K562 (cell line): Measurements from ENCODE around the gene TMC8. TPM values are rescaled to one million over a fixed set of nuclear protein-coding genes. Genes with fewer than 3 reads are reported as not detected.
A peak's percentile ranks its signal among the peaks of the same experiment; 100 is the strongest.

ENCODE experiments used
- CBFA2T2 ChIP-seq: fragments of 450-650 bp; conservative IDR thresholded peaks from 2 replicates; pipeline ENCODE4 v1.6.1; 2017; ENCODE audit warnings: mild to moderate bottlenecking
- EGR1 ChIP-seq: fragments of 450-650 bp; conservative IDR thresholded peaks from 2 replicates; pipeline ENCODE4 v1.6.1; 2017; ENCODE audit warnings: mild to moderate bottlenecking
- HDAC2 ChIP-seq: fragments of 450-650 bp; IDR thresholded peaks from 2 replicates; pipeline ENCODE4 v1.6.1; 2016; ENCODE audit warnings: mild to moderate bottlenecking
- HDGF ChIP-seq: fragments of 450-650 bp; IDR thresholded peaks from 2 replicates; pipeline ENCODE4 v1.6.1; 2016
- KDM5B ChIP-seq: fragments of 200-600 bp; sonication (generic); IDR thresholded peaks from 2 replicates; pipeline ENCODE4 v1.6.1; 2012; ENCODE audit warnings: low read depth, mild to moderate bottlenecking, moderate library complexity, low read length, control low read depth, inconsistent platforms; ENCODE audit not compliant: insufficient replicate concordance
- NCOA6 ChIP-seq: fragments of 450-650 bp; IDR thresholded peaks from 2 replicates; pipeline ENCODE4 v1.6.1; 2017; ENCODE audit warnings: mild to moderate bottlenecking
- NFIC ChIP-seq: fragments of 450-650 bp; IDR thresholded peaks from 2 replicates; pipeline ENCODE4 v1.6.1; 2017; ENCODE audit warnings: mild to moderate bottlenecking, inconsistent platforms
- PHTF2 ChIP-seq: fragments of 250-450 bp; sonication (Bioruptor Pico); IDR thresholded peaks from 2 replicates; pipeline ENCODE4 v1.5.0; 2021; ENCODE audit warnings: mild to moderate bottlenecking
- POLR2A ChIP-seq: fragments of 450-650 bp; conservative IDR thresholded peaks from 2 replicates; pipeline ENCODE4 v1.6.1; 2016
- POLR3G ChIP-seq: IDR thresholded peaks from 2 replicates; pipeline ENCODE4 v1.6.1; 2011; ENCODE audit not compliant: insufficient read length, insufficient replicate concordance; ENCODE audit errors: extremely low read depth
- SIN3B ChIP-seq: fragments of 450-650 bp; IDR thresholded peaks from 2 replicates; pipeline ENCODE4 v1.6.1; 2017; ENCODE audit warnings: low read depth, mild to moderate bottlenecking, moderate library complexity
- SMARCA5 ChIP-seq: fragments of 450-650 bp; IDR thresholded peaks from 2 replicates; pipeline ENCODE4 v1.6.1; 2016
- TEAD4 ChIP-seq, 2 experiments: sonication (generic) in 1 of 2; formaldehyde crosslinking in 1 of 2; IDR thresholded peaks; 2 replicates each; pipeline versions ENCODE4 v1.6.1 to v1.8.0; 2012 to 2022; ENCODE audit warnings: borderline replicate concordance in 1 of 2, inconsistent platforms in 1 of 2, low read length in 1 of 2, mild to moderate bottlenecking in 1 of 2, missing genetic modification reagents in 1 of 2
- ZNF354B ChIP-seq: fragments of 250-450 bp; sonication (Bioruptor Pico); IDR thresholded peaks from 2 replicates; pipeline ENCODE4 v1.4.0; 2020
- polyA plus RNA-seq, 8 experiments: library from polyadenylated mRNA; depleted of rRNA in 4 of 8; stranded (reverse) in 5 of 8; unstranded in 3 of 8; fragments of >200 nt; fragmentation: Nextera tagmentation in 2 of 8; fragmentation: Illumina TruSeq in 1 of 8; extraction: Ambion mirVana in 2 of 8; extraction: Trizol in 1 of 8; gene quantifications; 2 replicates each; pipeline versions ENCODE4 v1.2.1 to v1.2.3, GENCODE V29; 2011 to 2014; ENCODE audit warnings: inconsistent platforms in 1 of 8, missing spikeins in 1 of 8
- total RNA-seq, 7 experiments: library from RNA; depleted of rRNA in 6 of 7; stranded (reverse); fragments of >200 nt in 6 of 7; fragmentation: Illumina TruSeq in 2 of 7; extraction: Trizol in 2 of 7; gene quantifications; 2 replicates each; pipeline versions ENCODE4 v1.2.1 to v1.2.3, GENCODE V29; 2011 to 2021; ENCODE audit warnings: low replicate concordance in 1 of 7
- TF ChIP-seq, protein P1 (sequence below): fragments of 450-650 bp; IDR thresholded peaks from 2 replicates; pipeline ENCODE4 v1.6.1; 2016; ENCODE audit warnings: low read depth
- TF ChIP-seq, protein P2 (sequence below): sonication (generic); formaldehyde crosslinking; IDR thresholded peaks from 2 replicates; pipeline ENCODE4 v1.8.1; 2023; ENCODE audit warnings: missing genetic modification reagents, mild to moderate bottlenecking, borderline replicate concordance

TMC8 gene
- total and polyA plus RNA-seq, 9 of the 15 experiments (the other 6 are each of a cell fraction or from before 2014, with no cell fraction given) = 0.13 to 10.9 (median 2.8) TPM

DNA sequence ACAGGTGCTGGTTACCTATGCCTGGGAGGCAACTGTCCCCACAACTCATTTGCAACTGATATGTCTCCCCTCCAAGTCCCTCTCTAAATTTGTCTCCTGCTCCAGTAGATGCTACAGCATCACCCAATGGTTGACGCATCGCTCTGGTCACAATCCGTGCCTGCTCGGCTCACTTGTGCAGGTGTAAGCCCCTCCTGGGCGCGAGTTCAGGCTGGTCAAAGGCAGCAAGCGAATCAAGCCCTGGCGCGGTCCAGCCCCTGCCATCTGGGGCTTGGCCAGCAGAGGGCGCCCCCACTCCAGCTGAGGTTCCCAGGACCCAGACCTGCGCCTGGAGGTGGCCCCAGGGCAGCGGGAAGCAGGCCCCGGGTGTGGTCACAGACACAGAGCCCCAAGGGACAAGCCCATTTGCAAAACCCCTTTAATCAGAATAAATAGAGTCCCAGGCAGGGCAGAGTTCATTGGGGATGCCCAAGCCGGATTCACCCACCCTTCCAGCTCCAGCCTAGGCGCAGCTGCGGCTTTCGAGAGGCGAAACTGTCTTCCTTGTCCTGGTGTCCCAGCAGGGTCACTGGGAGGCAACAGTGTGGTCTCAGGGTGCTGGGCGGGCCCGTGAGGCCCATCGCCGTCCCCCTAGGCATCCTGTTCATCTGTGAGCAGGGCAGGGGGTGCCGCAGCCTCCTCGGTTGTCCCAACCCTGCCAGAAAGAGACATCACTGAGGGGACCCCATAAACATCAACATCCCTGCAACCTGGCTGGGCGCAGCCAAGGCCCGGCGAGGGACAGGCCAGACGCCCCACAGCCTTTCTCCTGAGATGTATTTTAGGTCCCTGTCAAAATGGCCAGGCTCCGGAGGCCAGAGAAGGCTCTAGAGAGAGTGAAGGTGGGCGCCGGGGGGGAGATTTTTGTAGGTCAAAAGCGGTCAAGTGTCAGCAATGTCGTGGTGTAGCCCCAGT, 17.8 kb upstream of the TMC8 start (continued):
- TF ChIP-seq, protein P1, sequence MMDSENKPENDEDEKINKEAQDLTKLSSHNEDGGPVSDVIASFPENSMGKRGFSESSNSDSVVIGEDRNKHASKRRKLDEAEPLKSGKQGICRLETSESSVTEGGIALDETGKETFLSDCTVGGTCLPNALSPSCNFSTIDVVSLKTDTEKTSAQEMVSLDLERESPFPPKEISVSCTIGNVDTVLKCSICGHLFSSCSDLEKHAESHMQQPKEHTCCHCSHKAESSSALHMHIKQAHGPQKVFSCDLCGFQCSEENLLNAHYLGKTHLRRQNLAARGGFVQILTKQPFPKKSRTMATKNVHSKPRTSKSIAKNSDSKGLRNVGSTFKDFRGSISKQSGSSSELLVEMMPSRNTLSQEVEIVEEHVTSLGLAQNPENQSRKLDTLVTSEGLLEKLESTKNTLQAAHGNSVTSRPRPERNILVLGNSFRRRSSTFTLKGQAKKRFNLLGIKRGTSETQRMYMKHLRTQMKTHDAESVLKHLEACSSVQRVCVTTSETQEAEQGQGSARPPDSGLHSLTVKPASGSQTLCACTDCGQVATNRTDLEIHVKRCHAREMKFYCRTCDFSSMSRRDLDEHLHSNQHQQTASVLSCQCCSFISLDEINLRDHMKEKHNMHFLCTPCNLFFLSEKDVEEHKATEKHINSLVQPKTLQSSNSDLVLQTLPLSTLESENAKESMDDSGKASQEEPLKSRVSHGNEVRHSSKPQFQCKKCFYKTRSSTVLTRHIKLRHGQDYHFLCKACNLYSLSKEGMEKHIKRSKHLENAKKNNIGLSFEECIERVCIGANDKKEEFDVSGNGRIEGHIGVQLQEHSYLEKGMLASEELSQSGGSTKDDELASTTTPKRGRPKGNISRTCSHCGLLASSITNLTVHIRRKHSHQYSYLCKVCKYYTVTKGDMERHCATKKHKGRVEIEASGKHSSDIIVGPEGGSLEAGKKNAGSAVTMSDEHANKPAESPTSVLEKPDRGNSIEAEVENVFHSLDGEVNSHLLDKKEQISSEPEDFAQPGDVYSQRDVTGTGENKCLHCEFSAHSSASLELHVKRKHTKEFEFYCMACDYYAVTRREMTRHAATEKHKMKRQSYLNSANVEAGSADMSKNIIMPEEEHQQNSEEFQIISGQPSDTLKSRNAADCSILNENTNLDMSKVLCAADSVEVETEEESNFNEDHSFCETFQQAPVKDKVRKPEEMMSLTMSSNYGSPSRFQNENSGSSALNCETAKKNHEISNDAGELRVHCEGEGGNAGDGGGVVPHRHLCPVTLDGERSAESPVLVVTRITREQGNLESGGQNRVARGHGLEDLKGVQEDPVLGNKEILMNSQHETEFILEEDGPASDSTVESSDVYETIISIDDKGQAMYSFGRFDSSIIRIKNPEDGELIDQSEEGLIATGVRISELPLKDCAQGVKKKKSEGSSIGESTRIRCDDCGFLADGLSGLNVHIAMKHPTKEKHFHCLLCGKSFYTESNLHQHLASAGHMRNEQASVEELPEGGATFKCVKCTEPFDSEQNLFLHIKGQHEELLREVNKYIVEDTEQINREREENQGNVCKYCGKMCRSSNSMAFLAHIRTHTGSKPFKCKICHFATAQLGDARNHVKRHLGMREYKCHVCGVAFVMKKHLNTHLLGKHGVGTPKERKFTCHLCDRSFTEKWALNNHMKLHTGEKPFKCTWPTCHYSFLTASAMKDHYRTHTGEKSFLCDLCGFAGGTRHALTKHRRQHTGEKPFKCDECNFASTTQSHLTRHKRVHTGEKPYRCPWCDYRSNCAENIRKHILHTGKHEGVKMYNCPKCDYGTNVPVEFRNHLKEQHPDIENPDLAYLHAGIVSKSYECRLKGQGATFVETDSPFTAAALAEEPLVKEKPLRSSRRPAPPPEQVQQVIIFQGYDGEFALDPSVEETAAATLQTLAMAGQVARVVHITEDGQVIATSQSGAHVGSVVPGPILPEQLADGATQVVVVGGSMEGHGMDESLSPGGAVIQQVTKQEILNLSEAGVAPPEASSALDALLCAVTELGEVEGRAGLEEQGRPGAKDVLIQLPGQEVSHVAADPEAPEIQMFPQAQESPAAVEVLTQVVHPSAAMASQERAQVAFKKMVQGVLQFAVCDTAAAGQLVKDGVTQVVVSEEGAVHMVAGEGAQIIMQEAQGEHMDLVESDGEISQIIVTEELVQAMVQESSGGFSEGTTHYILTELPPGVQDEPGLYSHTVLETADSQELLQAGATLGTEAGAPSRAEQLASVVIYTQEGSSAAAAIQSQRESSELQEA = no peak
- no peak for TF ChIP-seq KDM5B
- no peak for TF ChIP-seq EGR1
- peak; percentile 75 for TF ChIP-seq POLR2A
- TF ChIP-seq HDAC2 = no peak
- no peak for TF ChIP-seq SMARCA5
- TF ChIP-seq NCOA6 = no peak
- no peak for TF ChIP-seq ZNF354B (CRISPR knock-in tag)
- TF ChIP-seq CBFA2T2 = no peak
- no peak for TF ChIP-seq PHTF2 (CRISPR knock-in tag)
- TF ChIP-seq POLR3G = no peak
- TF ChIP-seq, protein P2, sequence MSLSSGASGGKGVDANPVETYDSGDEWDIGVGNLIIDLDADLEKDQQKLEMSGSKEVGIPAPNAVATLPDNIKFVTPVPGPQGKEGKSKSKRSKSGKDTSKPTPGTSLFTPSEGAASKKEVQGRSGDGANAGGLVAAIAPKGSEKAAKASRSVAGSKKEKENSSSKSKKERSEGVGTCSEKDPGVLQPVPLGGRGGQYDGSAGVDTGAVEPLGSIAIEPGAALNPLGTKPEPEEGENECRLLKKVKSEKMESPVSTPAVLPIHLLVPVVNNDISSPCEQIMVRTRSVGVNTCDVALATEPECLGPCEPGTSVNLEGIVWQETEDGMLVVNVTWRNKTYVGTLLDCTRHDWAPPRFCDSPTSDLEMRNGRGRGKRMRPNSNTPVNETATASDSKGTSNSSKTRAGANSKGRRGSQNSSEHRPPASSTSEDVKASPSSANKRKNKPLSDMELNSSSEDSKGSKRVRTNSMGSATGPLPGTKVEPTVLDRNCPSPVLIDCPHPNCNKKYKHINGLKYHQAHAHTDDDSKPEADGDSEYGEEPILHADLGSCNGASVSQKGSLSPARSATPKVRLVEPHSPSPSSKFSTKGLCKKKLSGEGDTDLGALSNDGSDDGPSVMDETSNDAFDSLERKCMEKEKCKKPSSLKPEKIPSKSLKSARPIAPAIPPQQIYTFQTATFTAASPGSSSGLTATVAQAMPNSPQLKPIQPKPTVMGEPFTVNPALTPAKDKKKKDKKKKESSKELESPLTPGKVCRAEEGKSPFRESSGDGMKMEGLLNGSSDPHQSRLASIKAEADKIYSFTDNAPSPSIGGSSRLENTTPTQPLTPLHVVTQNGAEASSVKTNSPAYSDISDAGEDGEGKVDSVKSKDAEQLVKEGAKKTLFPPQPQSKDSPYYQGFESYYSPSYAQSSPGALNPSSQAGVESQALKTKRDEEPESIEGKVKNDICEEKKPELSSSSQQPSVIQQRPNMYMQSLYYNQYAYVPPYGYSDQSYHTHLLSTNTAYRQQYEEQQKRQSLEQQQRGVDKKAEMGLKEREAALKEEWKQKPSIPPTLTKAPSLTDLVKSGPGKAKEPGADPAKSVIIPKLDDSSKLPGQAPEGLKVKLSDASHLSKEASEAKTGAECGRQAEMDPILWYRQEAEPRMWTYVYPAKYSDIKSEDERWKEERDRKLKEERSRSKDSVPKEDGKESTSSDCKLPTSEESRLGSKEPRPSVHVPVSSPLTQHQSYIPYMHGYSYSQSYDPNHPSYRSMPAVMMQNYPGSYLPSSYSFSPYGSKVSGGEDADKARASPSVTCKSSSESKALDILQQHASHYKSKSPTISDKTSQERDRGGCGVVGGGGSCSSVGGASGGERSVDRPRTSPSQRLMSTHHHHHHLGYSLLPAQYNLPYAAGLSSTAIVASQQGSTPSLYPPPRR (CRISPR knock-in tag) = no peak
- TF ChIP-seq SIN3B = no peak
- TF ChIP-seq HDGF = peak; percentile 93; the same call in 1 of the 2 replicates
- peak; percentile 10; the same call in 1 of the 2 replicates for TF ChIP-seq NFIC
- TF ChIP-seq TEAD4 (IDR thresholded peaks at IDR 0.05; ENCODE audit: low read length) = no peak
- no peak for TF ChIP-seq TEAD4 (CRISPR knock-in tag; IDR thresholded peaks at IDR 0.05; ENCODE audit: borderline replicate concordance)
